ENCODE results near the gene CDCA7L.

The CDCA7L gene

GRCh38 chr7:21948364-21948763, 2.7 kb upstream of the CDCA7L start:
- H3K4me1 Mint-ChIP-seq = peaks cover 59% of the 10 kb centered on the region
- DNase-seq = no peak
- TF ChIP-seq, protein P1, sequence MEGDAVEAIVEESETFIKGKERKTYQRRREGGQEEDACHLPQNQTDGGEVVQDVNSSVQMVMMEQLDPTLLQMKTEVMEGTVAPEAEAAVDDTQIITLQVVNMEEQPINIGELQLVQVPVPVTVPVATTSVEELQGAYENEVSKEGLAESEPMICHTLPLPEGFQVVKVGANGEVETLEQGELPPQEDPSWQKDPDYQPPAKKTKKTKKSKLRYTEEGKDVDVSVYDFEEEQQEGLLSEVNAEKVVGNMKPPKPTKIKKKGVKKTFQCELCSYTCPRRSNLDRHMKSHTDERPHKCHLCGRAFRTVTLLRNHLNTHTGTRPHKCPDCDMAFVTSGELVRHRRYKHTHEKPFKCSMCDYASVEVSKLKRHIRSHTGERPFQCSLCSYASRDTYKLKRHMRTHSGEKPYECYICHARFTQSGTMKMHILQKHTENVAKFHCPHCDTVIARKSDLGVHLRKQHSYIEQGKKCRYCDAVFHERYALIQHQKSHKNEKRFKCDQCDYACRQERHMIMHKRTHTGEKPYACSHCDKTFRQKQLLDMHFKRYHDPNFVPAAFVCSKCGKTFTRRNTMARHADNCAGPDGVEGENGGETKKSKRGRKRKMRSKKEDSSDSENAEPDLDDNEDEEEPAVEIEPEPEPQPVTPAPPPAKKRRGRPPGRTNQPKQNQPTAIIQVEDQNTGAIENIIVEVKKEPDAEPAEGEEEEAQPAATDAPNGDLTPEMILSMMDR (IDR thresholded peaks at IDR 0.05) = no peak
- H3K36me3 Mint-ChIP-seq (ENCODE audit: low read depth) = no peaks in the 10 kb centered on the region
- no peak overlapping the region for H3K4me3 Mint-ChIP-seq
- peaks cover 21% of the 10 kb centered on the region for H3K27me3 Mint-ChIP-seq (ENCODE audit: low read depth, poor library complexity)
- no peaks in the 10 kb centered on the region for H3K9me3 Mint-ChIP-seq
- peak overlapping the region; percentile 80 for H3K27ac Mint-ChIP-seq

- Mint-ChIP-seq H3K36me3 (ENCODE audit: low read depth) (no peaks in the 10 kb centered on the region), H3K4me3 (no peak overlapping the region), H3K27me3 (ENCODE audit: low read depth, poor library complexity) (peaks cover 25% of the 10 kb centered on the region), H3K27ac (no peak overlapping the region), H3K9me3 (no peaks in the 10 kb centered on the region), H3K4me1 (peaks cover 63% of the 10 kb centered on the region)
- TF ChIP-seq, protein P1 (IDR thresholded peaks at IDR 0.05) = no peak
- DNase-seq = no peak
Measured at GRCh38 chr7:21947946-21948345, 2.2 kb upstream of the CDCA7L start.

- peaks cover 72% of the 10 kb centered on the region for H3K4me1 Mint-ChIP-seq
Measured at GRCh38 chr7:21947056-21947455, 1.4 kb upstream of the CDCA7L start.

GRCh38 chr7:21946222-21946709, 567 bp upstream of the CDCA7L start:
- no peaks in the 10 kb centered on the region for H3K9me3 Mint-ChIP-seq
- H3K4me3 Mint-ChIP-seq = peak overlapping the region; percentile 87
- H3K36me3 Mint-ChIP-seq (ENCODE audit: low read depth) = no peaks in the 10 kb centered on the region
- H3K27me3 Mint-ChIP-seq (ENCODE audit: low read depth, poor library complexity) = peaks cover 29% of the 10 kb centered on the region
- TF ChIP-seq, protein P1 (IDR thresholded peaks at IDR 0.05) = no peak
- DNase-seq = no peak
- peak overlapping the region; percentile 100 for H3K27ac Mint-ChIP-seq
- peaks cover 77% of the 10 kb centered on the region for H3K4me1 Mint-ChIP-seq

More at GRCh38 chr7:21947056-21947455, 1.4 kb upstream of the CDCA7L start:
- Mint-ChIP-seq H3K9me3 (no peaks in the 10 kb centered on the region), H3K36me3 (ENCODE audit: low read depth) (no peaks in the 10 kb centered on the region), H3K4me3 (no peak overlapping the region), H3K27me3 (ENCODE audit: low read depth, poor library complexity) (peaks cover 29% of the 10 kb centered on the region), H3K27ac (no peak overlapping the region)
- no peak for DNase-seq
- TF ChIP-seq, protein P1 (IDR thresholded peaks at IDR 0.05) = no peak

- peaks cover 74% of the 10 kb centered on the region for H3K4me1 Mint-ChIP-seq
- TF ChIP-seq, protein P1 (IDR thresholded peaks at IDR 0.05) = no peak
- peaks cover 3% of the 10 kb centered on the region for H3K36me3 Mint-ChIP-seq (ENCODE audit: low read depth)
- DNase-seq = peak; percentile 38
- no peaks in the 10 kb centered on the region for H3K9me3 Mint-ChIP-seq
- peaks cover 29% of the 10 kb centered on the region for H3K27me3 Mint-ChIP-seq (ENCODE audit: low read depth, poor library complexity)
- H3K27ac Mint-ChIP-seq = no peak overlapping the region
- peak overlapping the region; percentile 87 for H3K4me3 Mint-ChIP-seq
Measured at GRCh38 chr7:21944616-21945453, 864 bp downstream of the CDCA7L start.
